ENCODE results near the gene FANCC. TPM values are rescaled to one million over a fixed set of nuclear protein-coding genes. Genes with fewer than 3 reads are reported as not detected.

FANCC gene
- total and polyA plus RNA-seq, 2 of the 8 experiments (the other 6 are each of a cell fraction or from before 2014, with no cell fraction given): 7.8 to 15.2 TPM

DNA sequence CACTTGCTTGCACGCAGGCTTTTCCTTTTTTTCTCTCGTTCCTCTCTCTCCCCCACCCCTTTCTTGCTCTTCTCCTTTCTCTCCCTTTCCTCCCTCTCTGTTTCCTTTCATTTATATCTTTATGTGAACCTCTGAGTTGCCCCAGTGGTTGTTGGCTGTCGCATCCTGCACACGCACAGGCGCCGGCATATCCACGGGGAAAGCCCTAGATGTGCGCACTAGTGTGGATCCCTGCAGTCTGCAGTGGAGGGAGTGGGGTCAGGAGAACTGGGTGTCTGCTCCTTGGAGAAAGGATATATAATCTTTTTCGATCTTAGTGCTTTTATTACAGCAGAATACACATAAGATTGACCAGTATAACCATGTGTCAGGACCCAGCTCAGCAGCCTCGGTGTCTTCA lies 223.5 kb downstream of the FANCC start:
- H4K91ac ChIP-seq (replicated peaks; ENCODE audit: insufficient read length, low read length): no peak overlapping the region
- WGBS, 2 experiments (ENCODE audit: extremely low coverage in 1 of 2, insufficient coverage in 1 of 2, insufficient read length in 1 of 2, insufficient replicate concordance in 2 of 2, low coverage in 1 of 2, low lambda C conversion rate in 2 of 2, missing lambda C conversion rate in 1 of 2): 79% methylated on average over 10 of the region's 10 CpGs; no CpG with 5 or more reads in 1 of the 2 experiments
- 0 out of 2 replicates have a peak overlapping the region, but pooled peaks have one; percentile 18 for H2BK5ac ChIP-seq (ENCODE audit: low read depth, low read length)
- no peak overlapping the region; the same call in 1 of the 2 replicates for H2AK5ac ChIP-seq (ENCODE audit: low read depth, low read length)
- H2BK120ac ChIP-seq (replicated peaks; ENCODE audit: low read depth, low read length): no peak overlapping the region
- DNase-seq (ENCODE audit: low read depth in 1 of 2, low spot score in 2 of 2) (no peak), FAIRE-seq (no peak)
- no peak overlapping the region for H3K23ac ChIP-seq (ENCODE audit: insufficient read length)
- H3K27me3 ChIP-seq (replicated peaks in 1 of 4; ENCODE audit: control insufficient read depth in 3 of 4, extremely low read depth in 1 of 4, insufficient read depth in 3 of 4, low read length in 3 of 4): no peaks in the 10 kb centered on the region
- peaks cover 0 to 12% (median 7%) of the 10 kb centered on the region in 4 experiments for H3K4me1 ChIP-seq (replicated peaks in 1 of 4; ENCODE audit: control insufficient read depth in 3 of 4, insufficient read depth in 4 of 4, low read length in 3 of 4)
- H3K79me1 ChIP-seq (ENCODE audit: low read depth, low read length): no peaks in the 10 kb centered on the region
- H4K5ac ChIP-seq (ENCODE audit: insufficient read length, low read depth, low read length): no peak overlapping the region
- H2AFZ ChIP-seq (ENCODE audit: low read length): no peak overlapping the region
- no peaks in the 10 kb centered on the region for H3K23me2 ChIP-seq (ENCODE audit: low read depth, low read length)
- H3K56ac ChIP-seq (replicated peaks; ENCODE audit: insufficient read length, low read depth, low read length): no peak overlapping the region
- ChIA-PET POLR2A (ENCODE audit: partially characterized antibody) (no interaction called here), CTCF (ENCODE audit: partially characterized antibody) (interaction anchor here (1.0 to 13.8 kb wide), 7 partner anchors 8 to 248 kb away, joined by 4 to 209 read pairs (median 23); no protein-coding TSS in a partner anchor)
- no peak overlapping the region for H3K4me2 ChIP-seq (ENCODE audit: insufficient read depth in 1 of 2, low read depth in 2 of 2, low read length in 2 of 2)
- no peak overlapping the region for H3K4me3 ChIP-seq (ENCODE audit: extremely low read depth in 1 of 4, insufficient read depth in 2 of 4, low read depth in 3 of 4, low read length in 4 of 4)
- H2BK20ac ChIP-seq (ENCODE audit: low read length): no peak overlapping the region
- H3K36me3 ChIP-seq (ENCODE audit: control insufficient read depth in 2 of 4, insufficient read depth in 4 of 4, low read length in 3 of 4): no peaks in the 10 kb centered on the region
- H3K18ac ChIP-seq (ENCODE audit: extremely low read depth, low read length): no peak overlapping the region
- no peak overlapping the region for H3K14ac ChIP-seq (ENCODE audit: insufficient read length)
- 0 out of 2 replicates have a peak overlapping the region, but pooled peaks have one; percentile 59 for H4K8ac ChIP-seq (ENCODE audit: extremely low read depth, insufficient read depth, low read length)
- no peaks in the 10 kb centered on the region for H3K9me3 ChIP-seq (ENCODE audit: insufficient read depth in 2 of 2, low read depth in 1 of 2, low read length in 1 of 2)
- no peaks in the 10 kb centered on the region for H3K79me2 ChIP-seq (ENCODE audit: control insufficient read depth in 1 of 2, insufficient read depth in 2 of 2, low read length in 2 of 2)
- no peak overlapping the region for H3K27ac ChIP-seq (ENCODE audit: low read depth, low read length)
- H3K4ac ChIP-seq (replicated peaks; ENCODE audit: insufficient read length, low read depth, low read length): no peak overlapping the region
- no peak overlapping the region for H2BK12ac ChIP-seq (ENCODE audit: low read depth, low read length)
- no peak overlapping the region for H2BK15ac ChIP-seq (ENCODE audit: low read length)
- no peak overlapping the region for H3K9ac ChIP-seq (replicated peaks in 1 of 4; ENCODE audit: extremely low read depth in 1 of 4, low read depth in 3 of 4, low read length in 3 of 4)
- H4K20me1 ChIP-seq (replicated peaks in 1 of 2; ENCODE audit: control insufficient read depth in 1 of 2, insufficient read depth in 2 of 2, low read length in 2 of 2): peaks cover 0 to 1% of the 10 kb centered on the region in 2 experiments
- TF ChIP-seq SP4 (IDR thresholded peaks at IDR 0.05; ENCODE audit: low read length) (no peak), MAFK (IDR thresholded peaks at IDR 0.05; ENCODE audit: low read depth, low read length) (no peak), RAD21 (IDR thresholded peaks at IDR 0.05 in 1 of 2, conservative IDR thresholded peaks at IDR 0.05 in 1 of 2; ENCODE audit: low read depth in 2 of 2, low read length in 2 of 2) (no peak), NRF1 (IDR thresholded peaks at IDR 0.05; ENCODE audit: low read depth, low read length) (no peak)
- TF ChIP-seq, protein P1, sequence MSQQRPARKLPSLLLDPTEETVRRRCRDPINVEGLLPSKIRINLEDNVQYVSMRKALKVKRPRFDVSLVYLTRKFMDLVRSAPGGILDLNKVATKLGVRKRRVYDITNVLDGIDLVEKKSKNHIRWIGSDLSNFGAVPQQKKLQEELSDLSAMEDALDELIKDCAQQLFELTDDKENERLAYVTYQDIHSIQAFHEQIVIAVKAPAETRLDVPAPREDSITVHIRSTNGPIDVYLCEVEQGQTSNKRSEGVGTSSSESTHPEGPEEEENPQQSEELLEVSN (IDR thresholded peaks at IDR 0.05): no peak
